GM21737 (cell line): Measurements from ENCODE around the gene EOMES.

Source experiments
- ATAC-seq: cut with Tn5 transposase; IDR thresholded peaks from one replicate; pipeline ENCODE4 v1.9.1; 2021; ENCODE audit warnings: mild to moderate bottlenecking, moderate library complexity; ENCODE audit not compliant: unreplicated experiment

EOMES gene

DNA sequence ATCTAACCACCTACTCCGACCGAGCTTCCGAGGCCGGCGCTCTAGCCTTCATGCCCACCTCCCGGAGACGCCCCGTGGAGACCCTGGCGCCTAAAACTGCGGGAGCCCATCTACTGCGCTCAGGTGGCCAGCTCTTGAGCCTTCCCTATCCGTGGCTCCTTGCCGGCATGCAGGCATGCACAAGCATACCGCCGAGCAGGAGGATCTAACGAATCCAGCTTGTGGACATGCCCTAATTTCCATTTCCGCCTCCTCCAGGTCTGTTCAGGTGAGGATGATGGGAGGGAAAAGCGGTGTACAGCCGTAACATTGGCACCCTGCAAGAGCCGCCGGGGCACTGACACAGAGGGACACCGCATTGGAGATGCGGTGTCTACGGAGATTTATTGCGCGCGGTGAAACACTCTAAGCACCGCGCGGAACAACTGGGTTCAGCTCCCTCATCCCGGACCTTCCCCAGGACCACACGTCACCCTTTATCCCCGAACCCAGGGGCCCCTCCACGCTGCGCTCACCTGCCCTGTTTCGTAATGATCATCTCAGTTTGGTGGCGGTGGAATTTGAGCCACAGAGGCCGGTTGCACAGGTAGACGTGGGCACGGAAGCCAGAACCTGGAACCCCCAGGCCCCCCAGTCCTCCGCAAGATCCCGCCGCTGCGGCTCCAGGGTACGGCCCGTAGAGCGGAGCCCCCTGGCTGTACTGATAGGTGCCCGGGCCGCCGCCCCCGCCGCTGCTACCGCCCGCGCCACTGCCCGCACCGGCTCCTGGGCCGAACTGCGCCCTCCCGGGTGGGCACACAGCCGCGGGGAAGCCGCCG, 1.0 kb downstream of the EOMES start:
- peak; percentile 53 for ATAC-seq

DNA sequence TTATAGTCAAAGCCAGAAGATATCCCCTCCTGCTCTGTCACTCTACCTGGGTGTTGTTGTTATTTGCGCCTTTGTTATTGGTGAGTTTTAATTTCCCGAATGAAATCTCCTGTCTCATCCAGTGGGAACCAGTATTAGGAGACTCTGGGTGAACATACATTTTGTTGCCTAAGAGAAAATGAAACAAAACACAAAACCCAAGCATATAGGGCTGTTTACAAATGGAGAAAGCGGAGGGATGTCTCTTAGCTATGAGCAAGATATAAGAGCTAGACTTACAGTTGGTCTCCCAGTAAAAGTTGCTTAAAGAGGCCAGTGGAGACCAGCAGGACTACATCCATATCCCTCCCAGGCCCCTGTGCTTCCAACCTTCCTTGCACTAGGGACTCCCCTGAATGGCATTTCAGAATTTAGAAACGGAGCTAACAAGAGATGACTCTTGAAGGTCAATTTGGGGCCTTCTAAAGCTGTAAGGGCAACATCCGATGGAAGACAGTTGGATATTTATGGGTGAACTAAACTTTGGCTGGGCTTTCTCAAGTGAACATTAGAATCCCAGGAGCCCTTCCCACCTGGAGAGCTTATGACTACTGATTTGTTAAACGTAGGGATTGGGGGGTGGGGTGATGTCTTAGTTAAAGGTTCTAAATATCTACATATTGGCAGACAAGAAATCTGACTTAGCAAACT, 2.7 kb downstream of the EOMES start:
- ATAC-seq, result no peak

DNA sequence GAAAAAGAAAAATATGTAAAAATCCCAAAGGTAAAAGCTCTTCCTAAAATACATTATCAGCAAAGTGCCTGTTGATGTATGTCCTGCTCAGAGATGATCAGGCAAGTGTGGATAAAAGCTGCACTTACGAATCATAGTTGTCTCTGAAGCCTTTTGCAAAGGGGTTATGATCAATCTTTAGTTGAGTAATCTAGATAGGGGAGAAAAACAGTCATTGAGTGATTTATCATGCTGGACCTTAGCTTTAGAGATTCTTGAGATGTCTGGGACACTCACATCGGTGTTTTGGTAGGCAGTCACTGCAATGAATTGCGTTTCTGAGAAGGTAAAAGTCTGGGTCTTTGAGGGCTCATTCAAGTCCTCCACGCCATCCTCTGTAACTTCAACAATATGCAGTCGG, 3.7 kb downstream of the EOMES start:
- ATAC-seq, result no peak

DNA sequence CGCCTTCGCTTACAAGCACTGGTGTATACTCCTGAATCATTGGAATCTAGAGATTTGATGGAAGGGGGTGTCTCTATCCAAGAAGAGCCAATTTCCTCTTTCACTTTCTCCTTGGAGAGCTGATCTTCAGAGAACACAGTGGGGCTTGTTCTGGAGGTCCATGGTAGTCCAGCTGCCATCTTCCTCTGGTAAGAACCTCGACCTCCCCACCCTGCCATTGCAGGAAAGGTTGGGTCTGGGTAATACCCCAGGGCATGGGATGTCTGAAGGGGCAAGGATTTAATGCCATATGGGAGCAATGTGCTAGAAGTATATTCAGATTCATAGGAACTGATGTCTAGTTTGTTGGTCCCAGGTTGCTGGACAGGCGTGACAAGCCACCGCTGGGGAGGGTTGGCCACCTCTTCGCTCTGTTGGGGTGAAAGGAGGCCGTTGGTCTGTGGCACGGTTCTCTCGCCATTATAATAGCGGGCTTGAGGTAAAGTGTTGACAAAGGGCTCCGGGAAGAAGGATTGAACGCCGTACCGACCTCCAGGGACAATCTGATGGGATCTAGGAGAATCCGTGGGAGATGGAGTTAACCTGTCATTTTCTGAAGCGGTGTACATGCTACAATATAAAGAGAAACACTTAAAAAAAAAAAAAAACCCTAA, 4.8 kb downstream of the EOMES start:
- no peak for ATAC-seq

DNA sequence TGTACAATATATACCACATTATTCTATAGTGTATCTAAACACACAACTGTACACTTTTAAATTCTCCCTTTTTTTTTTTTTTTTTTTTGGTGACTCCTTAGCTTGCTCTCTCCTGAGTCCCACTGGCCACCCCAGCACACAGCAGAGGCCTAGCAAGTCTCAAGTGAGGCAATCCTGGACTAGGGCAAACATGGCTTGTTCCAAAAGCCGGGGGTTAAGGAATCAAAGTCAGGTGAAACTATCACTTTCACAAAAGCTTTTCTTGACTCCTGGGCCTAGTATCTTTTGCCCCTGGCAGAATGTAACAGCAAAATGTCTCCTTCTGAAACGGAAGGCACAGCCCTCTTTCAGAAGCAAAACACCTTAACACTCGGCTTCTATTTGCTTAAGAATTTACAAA, 5.8 kb downstream of the EOMES start:
- no peak for ATAC-seq

DNA sequence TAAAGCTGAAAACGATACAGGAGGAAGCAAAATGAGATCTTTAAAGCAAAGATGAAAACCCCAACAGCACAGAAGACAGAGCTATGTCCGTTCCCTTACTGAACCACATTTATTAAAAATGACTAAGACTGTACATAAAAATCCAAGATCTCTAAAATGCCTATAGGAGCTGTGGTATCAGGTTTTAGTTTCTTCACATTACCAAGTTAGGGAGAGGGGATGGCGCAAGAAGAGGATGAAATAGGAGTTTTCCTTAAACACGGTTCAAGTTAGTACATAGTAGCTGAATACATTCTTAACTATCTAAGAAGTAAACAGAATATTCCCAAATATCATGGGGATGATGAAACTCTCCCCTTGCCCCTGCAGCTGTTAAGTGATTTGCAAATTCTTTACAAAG, 6.3 kb downstream of the EOMES start:
- no peak for ATAC-seq

DNA sequence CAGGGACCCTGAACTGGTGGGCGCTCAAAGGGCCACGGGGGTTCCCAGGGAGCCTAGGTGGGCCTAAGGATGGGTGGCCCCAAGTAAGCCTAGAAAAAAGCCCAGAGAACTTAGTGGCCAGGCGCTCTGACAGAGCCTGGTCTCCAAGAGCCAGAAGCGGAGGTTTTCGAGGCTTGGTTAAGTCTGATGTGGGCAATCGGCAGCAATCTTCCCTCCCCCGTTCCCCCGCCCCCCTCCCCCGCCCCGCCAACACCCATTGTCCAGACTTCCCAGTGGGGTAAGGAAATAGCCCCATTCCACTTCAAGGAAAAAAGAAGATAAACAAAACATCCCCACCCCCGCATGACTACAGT, 6.7 kb downstream of the EOMES start:
- ATAC-seq, result no peak

DNA sequence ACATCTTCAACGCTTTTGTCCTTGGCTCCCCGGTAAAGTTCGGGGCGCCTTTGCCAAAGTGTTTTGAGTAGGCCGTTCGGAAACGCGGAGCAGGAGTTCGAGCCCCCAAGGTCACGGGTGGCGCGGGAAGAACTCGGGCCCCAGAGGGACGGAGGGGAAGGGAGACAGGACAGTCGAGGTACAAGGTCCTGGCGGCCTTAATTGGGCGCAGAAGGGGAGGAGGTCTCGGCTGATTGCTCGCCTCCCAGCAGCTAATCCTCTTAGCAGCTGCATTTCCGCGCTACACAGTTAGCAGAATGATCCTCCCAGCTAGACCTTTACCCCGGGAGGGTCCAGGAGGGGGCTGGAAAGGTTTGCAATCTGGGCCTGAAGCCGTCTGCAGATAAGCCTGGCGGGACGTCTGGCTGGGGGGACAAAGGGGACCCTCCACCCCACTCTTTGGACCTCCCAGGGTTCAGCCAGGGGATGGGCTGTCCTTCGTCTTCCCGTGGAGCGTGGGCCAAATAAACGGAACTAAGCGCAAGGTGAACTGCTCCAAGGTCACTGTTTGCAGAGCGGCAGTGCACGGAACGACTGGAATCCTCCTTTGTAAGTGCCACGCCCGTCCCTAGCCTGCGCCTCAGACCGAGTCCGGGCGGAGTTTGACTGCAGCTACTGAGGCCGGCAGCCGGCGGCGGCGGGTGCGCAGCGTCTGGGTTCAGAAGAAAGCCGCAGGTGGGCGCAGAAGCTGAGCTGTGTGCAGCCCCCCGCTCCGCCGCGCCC, 7.2 kb downstream of the EOMES start:
- ATAC-seq, result no peak

DNA sequence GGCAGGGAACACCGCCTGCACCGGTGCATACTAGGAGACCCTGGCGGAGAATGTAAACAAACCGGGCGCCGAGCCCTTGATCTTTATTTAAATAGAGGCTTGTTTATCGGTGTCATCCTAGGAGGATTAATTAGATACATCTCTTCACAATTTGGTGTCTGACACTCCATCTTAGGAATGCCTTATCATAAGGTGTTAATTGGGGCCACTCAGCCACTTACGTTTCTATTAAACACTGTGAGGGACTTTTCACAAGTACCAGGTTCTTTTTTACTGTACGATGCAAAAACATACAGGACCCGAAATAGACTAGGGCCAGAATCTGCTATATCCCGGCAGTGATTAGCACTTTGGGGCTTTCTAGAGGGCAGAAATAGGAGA, 8.0 kb downstream of the EOMES start:
- no peak for ATAC-seq

DNA sequence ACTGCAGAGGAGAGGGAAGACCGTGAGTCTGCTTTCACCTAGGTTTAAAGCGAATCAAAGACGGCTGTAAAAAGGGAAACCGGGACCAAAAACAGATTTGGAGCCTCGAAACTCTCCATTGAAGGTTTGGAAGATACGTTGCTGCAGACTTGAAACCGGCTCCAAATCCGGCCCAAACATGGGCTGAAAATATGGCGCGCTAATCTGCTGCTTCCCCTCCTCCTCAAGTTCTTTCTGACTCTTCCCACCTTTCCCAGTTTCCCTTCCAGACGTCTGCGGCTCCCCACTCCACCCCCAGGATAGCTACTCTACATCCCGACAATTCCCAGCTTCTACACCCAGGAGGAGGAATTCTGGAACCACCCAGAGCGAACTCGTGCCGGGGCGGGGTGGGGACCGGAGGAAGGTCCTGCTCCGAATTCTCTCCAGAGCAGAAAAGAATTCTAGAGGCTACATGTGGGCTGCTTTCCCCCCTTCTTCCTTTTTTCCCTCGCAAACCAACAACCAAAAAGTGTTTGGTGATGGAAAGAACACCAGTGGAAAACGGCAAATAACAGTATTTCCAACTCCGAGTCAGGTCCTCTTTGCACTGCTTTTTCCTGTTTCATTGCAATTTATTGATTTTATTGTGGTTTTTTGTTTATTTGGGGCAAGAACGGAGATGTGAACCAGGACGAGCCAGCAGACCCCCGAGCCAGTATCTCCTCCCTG, 8.5 kb downstream of the EOMES start:
- no peak for ATAC-seq

DNA sequence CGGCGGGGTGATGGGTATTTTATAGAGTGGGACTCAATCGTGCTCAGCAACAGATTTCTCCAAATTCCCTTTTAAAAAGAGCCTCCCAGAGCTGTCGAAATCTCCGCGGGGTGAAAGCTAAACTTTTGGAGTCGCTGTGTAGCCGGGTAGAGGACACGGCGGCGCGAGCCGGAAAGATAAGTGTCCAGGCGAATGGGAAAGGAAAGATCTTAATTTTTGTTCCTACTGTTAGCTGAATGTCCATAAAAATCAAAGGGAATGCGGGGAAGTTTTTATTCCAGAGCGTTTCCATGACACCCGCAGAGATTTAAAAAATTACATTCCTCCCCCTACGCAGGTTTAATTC, 9.1 kb downstream of the EOMES start:
- ATAC-seq, result no peak

DNA sequence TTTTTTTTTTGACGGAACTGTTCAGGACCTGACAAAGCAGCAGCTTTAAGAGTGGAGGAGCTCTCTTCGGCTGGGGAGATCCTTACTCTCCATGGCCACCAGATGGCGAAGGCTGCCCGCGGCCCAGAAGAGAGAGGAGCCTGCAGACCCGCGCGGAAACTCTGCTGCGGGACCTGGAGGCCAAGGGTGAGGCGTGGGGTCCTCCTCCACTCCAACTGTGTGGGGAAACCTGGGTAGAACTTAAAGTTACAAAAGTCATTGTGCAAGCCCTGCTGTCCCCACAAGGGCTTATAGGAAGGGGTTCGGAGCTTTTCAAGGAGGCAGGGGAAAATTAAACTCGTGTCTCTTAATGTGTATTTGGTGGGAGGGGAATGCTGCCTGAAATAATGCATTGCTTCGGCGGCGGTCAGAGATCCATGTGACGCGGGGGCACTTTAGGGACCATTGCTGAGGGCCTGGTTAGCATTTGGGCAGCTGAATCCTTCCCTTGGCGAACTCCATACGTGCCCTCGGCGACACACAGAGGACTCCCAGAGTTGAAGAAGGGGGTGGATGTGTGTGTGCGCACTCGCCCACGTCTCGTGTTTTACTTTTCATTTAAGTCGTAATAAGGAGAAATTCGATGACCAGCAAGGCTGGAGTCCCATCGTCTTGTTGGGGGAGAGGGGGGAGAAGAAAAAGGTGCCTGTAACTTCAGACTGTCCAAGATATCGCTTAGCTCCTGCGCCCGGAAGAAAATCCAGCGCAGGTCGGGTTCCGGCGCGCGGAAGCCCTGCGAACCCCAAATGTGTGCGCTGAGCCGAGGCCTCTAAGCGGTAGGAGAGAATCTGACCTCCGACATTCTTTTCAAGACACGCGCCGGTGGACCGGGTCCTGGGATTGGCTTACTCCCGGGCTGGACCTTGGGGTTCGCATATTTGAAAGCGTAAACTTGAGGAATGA, 9.7 kb downstream of the EOMES start:
- peak; percentile 94 for ATAC-seq

DNA sequence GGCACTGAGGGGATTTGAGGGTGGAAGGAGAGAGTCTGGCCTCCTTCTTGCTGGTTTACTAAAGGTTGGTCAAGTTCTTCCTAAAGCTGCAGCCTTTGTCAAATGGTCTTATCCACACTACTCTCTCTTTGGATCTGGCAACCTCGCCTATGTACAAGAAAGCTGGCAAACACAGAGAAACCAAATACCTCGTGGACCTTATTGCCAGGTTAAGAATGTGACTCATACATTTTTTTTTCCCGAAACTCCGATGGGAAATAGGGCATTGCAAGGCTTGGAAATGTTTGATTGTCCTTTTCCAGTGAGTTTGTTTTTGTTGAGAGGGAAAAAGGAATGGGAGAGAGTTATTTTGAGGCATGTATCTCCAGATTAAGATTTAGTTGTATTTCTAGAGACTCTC, 13.9 kb downstream of the EOMES start:
- ATAC-seq, result no peak

DNA sequence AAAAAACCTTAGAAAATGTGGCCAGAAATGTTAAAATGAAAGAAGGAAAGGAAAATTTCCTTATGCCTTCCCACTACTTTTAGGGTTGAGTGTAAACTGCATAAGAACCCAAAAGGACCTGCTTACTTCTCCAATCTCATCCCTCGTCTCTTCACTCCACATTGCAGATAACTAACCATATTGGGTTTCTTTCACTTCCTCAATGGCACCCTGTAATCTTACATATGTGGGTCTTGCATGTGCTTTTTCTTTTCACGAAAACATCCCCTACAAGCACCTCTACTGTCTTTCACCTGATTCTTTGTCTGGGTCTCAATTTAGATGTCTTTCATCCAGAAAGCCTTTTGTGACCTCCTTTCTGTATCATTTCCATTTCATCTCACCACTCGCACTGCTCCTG, 23.1 kb downstream of the EOMES start:
- ATAC-seq, result no peak

DNA sequence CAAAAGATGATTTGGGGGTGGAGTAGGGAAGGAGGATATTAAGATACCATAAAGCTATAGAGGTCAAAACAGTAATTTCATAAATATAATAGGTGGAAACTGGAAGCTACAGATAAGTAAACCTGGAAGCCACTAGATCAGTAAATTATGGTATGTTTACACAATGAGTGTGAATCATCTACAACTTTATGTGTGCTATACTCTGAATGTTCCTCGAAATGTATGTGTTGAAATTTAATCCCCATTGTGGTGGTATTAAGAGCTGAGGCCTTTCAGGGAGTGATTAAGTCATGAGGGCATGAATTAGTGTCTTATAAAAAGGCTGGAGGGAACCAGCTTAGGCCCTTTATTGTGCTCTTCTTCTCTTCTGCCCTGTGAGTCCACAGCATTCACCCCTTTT, 25.2 kb downstream of the EOMES start:
- no peak for ATAC-seq

DNA sequence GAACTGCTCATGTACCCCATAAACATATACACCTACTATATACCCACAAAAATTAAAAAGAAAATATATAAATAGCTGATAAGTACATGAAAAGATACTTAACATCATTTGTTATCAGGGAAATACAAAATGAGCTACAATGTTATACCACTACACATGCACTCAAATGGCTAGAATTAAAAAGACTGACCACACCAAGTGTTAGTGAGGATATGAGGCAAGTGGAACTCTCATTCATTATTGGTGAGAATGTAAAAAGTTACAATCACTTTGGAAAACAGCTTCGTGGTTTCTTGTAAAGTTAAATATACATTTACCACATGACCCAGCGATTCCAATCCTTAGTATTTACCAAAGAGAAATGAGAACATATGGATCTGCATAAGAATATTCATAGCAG, 26.5 kb downstream of the EOMES start:
- ATAC-seq, result no peak

DNA sequence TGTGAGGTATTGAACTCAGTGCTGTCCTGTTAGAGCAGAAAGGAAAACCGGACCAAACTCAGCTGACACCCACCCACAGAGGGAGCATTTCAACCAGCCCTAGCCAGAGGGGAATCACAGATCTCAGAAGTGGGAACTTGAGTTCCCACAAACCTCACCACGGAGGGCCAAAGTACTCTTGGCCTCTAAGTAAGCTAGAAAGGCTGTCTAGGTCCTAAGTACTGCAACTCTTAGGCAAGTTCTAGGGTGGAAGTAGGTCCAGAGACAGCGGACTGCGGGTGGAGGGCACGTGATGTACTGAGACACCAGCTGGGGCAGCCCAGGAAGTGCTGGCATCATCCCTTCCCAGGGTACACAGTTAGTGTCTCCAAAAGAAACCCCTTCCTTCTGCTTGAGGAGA, 34.1 kb downstream of the EOMES start:
- no peak for ATAC-seq

DNA sequence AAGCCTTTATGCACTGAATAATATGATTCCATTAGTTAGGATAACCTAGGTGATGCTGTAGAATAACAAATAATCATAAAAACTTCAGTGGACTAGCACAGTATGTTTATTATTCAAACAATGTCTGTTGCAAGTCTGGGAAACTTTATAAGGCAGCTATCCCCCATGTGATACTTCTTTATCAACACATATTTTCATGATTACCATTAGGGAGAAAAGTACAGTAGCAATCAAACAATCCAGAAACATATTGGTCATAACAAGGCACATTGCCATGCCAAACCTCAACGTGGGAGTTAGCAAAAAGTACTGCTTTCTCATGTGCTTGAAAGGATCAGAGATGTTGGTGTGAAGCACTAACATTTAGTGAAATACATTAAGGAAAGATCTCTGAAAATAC, 35.5 kb downstream of the EOMES start:
- no peak for ATAC-seq

DNA sequence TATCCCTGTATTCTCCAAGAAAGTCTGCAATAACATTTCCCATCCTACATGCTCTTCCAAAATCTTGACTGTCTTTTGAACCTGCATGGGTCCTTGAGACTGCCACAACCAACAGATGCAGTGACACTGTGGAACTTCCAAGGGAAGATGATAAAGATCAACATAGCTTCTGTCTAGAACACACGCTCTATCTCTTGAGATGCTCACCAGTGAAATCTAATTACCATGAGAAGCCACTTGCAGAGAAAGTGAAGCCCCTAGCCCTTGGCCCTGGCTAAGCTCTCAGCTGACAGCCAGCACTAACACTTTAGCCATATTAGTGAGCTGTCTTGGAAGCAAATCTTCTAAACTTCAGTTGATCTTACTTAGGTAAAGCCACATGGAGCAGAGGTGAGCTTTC, 36.6 kb downstream of the EOMES start:
- no peak for ATAC-seq

DNA sequence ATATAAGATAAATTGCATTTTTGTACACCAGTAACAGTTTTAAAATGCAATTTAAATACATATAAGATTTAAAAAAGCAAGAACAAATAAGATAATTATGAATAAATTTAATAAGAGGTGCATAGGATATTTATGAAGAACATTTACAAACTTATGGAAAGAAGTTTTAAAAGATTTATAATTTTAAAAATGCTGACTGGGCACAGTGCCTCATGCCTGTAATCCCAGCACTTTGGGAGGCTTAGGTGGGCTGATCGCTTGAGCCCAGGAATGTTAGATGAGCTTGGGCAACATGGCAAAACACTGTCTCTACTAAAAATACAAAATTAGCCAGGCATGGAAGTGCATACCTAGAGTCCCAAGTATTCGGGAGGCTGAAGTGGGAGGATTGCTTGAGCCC, 37.8 kb downstream of the EOMES start:
- ATAC-seq, result no peak
